ENCODE data around the gene NLK. TPM values are rescaled to one million over a fixed set of nuclear protein-coding genes. Genes with fewer than 3 reads are reported as not detected.
"Not testable (repeated sequence)": the region's sequence is repeated elsewhere in the genome, so short reads cannot be mapped to it uniquely, and the experiment has no call there.

NLK gene
- total and polyA plus RNA-seq, 2 donors (not counting 1 experiment from before 2014, with no cell fraction given): 12.7 to 24.8 TPM

GRCh38 chr17:28031174-28031573 lies 11.3 kb upstream of the NLK start:
- H3K27ac ChIP-seq (ENCODE audit: low read length in 2 of 2): no peak overlapping the region
- no peak overlapping the region for H3K27ac Mint-ChIP-seq
- no peak for DNase-seq
- no peak overlapping the region for H3K9ac ChIP-seq (ENCODE audit: low read length)
- H3K4me2 ChIP-seq (replicated peaks; ENCODE audit: low read depth, low read length, poor library complexity, severe bottlenecking): no peak overlapping the region
- no peaks in the 10 kb centered on the region for H3K4me1 Mint-ChIP-seq
- H3K27me3 ChIP-seq (replicated peaks in 1 of 4; ENCODE audit: control extremely low read depth in 1 of 4, control insufficient read depth in 3 of 4, insufficient read depth in 4 of 4, low read length in 3 of 4): peaks cover 0 to 2% (median 0%) of the 10 kb centered on the region in 4 experiments
- intact Hi-C loops (cut with micrococcal nuclease): no loop called here
- H3K9me3 Mint-ChIP-seq (ENCODE audit: insufficient read depth): no peaks in the 10 kb centered on the region
- WGBS (ENCODE audit: insufficient coverage): 100% methylated on average over 4 of the region's 6 CpGs
- H3K9me3 ChIP-seq (ENCODE audit: control extremely low read depth in 1 of 3, control insufficient read depth in 2 of 3, insufficient read depth in 1 of 3, low read length in 2 of 3): no peaks in the 10 kb centered on the region
- H3K4me1 ChIP-seq (ENCODE audit: control insufficient read depth in 2 of 2, insufficient read depth in 2 of 2, low read length in 2 of 2): no peaks in the 10 kb centered on the region
- H3K79me2 ChIP-seq (ENCODE audit: control insufficient read depth, insufficient read depth, low read length): no peaks in the 10 kb centered on the region
- ChIA-PET CTCF (no interaction called here), POLR2A (no interaction called here)
- no peak overlapping the region for H3K4me3 Mint-ChIP-seq
- no peaks in the 10 kb centered on the region for H3K36me3 ChIP-seq (replicated peaks in 1 of 2; ENCODE audit: control extremely low read depth in 1 of 2, control insufficient read depth in 1 of 2, extremely low read depth in 1 of 2, insufficient read depth in 2 of 2, low read length in 1 of 2)
- H3K27me3 Mint-ChIP-seq: no peaks in the 10 kb centered on the region
- no peak for ATAC-seq (ENCODE audit: low read depth)
- no peak overlapping the region for H3K4me3 ChIP-seq (ENCODE audit: control extremely low read depth in 1 of 5, extremely low read depth in 1 of 5, insufficient read depth in 1 of 5, low read depth in 2 of 5, low read length in 4 of 5)
- no peaks in the 10 kb centered on the region for H4K20me1 ChIP-seq (ENCODE audit: control insufficient read depth, insufficient read depth, low read length, poor library complexity, severe bottlenecking)
- TF ChIP-seq CTCF (IDR thresholded peaks at IDR 0.05) (no peak), EZH2 (IDR thresholded peaks at IDR 0.05; ENCODE audit: borderline replicate concordance, insufficient read depth, low read depth, low read length, poor library complexity, severe bottlenecking) (no peak)
- H2AFZ ChIP-seq (ENCODE audit: insufficient read depth, low read depth, low read length, poor library complexity, severe bottlenecking): no peak overlapping the region

DNA sequence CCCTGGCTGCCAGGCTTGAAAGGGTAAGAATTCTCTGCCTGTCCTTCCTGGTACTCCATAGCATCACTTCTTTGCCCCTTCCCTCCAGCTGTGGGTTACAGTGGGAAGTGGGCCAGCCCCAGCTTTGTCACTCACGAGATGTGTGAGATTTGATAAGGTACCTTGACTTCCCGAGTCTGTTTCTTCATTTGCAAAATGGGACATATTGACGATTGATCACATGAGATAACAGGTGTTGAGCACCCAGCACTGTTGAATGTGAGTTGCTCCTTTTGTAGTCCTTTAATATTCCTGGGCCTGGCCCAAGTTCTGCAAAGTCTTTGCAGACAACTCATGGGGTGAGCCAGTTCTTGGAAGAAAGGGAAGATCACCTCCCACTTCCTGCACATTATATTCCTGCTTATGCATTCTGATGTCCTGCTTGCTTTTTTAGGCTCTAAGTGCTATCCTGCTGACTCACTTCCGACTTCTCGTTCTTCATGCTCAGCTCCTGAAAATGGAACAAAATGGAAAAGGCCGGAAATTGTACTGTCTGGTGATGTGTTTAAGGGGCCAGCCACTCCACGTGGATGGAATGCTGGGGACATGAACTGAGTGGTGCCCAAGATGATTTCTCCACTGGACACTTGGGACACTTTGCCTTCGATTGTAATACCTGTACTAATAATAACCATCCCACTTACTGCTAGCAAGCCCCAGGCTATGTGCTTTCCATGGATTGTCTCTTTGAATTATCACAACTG lies 8.3 kb upstream of the NLK start:
- ChIA-PET POLR2A (no interaction called here), CTCF (no interaction called here)
- Histone ChIP-seq H3K9ac (ENCODE audit: low read length) (no peak overlapping the region), H3K9me3 (ENCODE audit: control extremely low read depth in 1 of 3, control insufficient read depth in 2 of 3, insufficient read depth in 1 of 3, low read length in 2 of 3) (no peaks in the 10 kb centered on the region), H3K4me3 (ENCODE audit: control extremely low read depth in 1 of 5, extremely low read depth in 1 of 5, insufficient read depth in 1 of 5, low read depth in 2 of 5, low read length in 4 of 5) (no peak overlapping the region), H3K79me2 (ENCODE audit: control insufficient read depth, insufficient read depth, low read length) (no peaks in the 10 kb centered on the region), H3K4me2 (replicated peaks; ENCODE audit: low read depth, low read length, poor library complexity, severe bottlenecking) (no peak overlapping the region), H3K36me3 (replicated peaks in 1 of 2; ENCODE audit: control extremely low read depth in 1 of 2, control insufficient read depth in 1 of 2, extremely low read depth in 1 of 2, insufficient read depth in 2 of 2, low read length in 1 of 2) (no peaks in the 10 kb centered on the region), H4K20me1 (ENCODE audit: control insufficient read depth, insufficient read depth, low read length, poor library complexity, severe bottlenecking) (no peaks in the 10 kb centered on the region), H3K4me1 (ENCODE audit: control insufficient read depth in 2 of 2, insufficient read depth in 2 of 2, low read length in 2 of 2) (no peaks in the 10 kb centered on the region), H3K27me3 (replicated peaks in 1 of 4; ENCODE audit: control extremely low read depth in 1 of 4, control insufficient read depth in 3 of 4, insufficient read depth in 4 of 4, low read length in 3 of 4) (no peaks in the 10 kb centered on the region), H3K27ac (ENCODE audit: low read length in 2 of 2) (no peak overlapping the region), H2AFZ (ENCODE audit: insufficient read depth, low read depth, low read length, poor library complexity, severe bottlenecking) (no peak overlapping the region)
- Mint-ChIP-seq H3K27me3 (no peaks in the 10 kb centered on the region), H3K27ac (no peak overlapping the region), H3K9me3 (ENCODE audit: insufficient read depth) (no peaks in the 10 kb centered on the region), H3K4me3 (no peak overlapping the region), H3K4me1 (no peaks in the 10 kb centered on the region)
- intact Hi-C loops (cut with micrococcal nuclease): no loop called here
- TF ChIP-seq CTCF (IDR thresholded peaks at IDR 0.05) (no peak), EZH2 (IDR thresholded peaks at IDR 0.05; ENCODE audit: borderline replicate concordance, insufficient read depth, low read depth, low read length, poor library complexity, severe bottlenecking) (no peak)
- DNase-seq (no peak), ATAC-seq (ENCODE audit: low read depth) (no peak)
- WGBS (ENCODE audit: insufficient coverage): 50% methylated on average over 7 of the region's 8 CpGs

GRCh38 chr17:28035452-28035851 lies 7.0 kb upstream of the NLK start:
- H3K9ac ChIP-seq (ENCODE audit: low read length); H3K27ac ChIP-seq (ENCODE audit: low read length in 2 of 2); CTCF ChIA-PET; H3K27me3 ChIP-seq (replicated peaks in 1 of 4; ENCODE audit: control extremely low read depth in 1 of 4, control insufficient read depth in 3 of 4, insufficient read depth in 4 of 4, low read length in 3 of 4); H3K9me3 Mint-ChIP-seq (ENCODE audit: insufficient read depth); H3K27me3 Mint-ChIP-seq; H3K4me1 Mint-ChIP-seq; intact Hi-C loops (cut with micrococcal nuclease); H3K4me3 ChIP-seq (ENCODE audit: control extremely low read depth in 1 of 5, extremely low read depth in 1 of 5, insufficient read depth in 1 of 5, low read depth in 2 of 5, low read length in 4 of 5); H3K79me2 ChIP-seq (ENCODE audit: control insufficient read depth, insufficient read depth, low read length); H2AFZ ChIP-seq (ENCODE audit: insufficient read depth, low read depth, low read length, poor library complexity, severe bottlenecking); H3K4me3 Mint-ChIP-seq; POLR2A ChIA-PET; DNase-seq; ATAC-seq (ENCODE audit: low read depth); H3K4me2 ChIP-seq (replicated peaks; ENCODE audit: low read depth, low read length, poor library complexity, severe bottlenecking); H3K36me3 ChIP-seq (replicated peaks in 1 of 2; ENCODE audit: control extremely low read depth in 1 of 2, control insufficient read depth in 1 of 2, extremely low read depth in 1 of 2, insufficient read depth in 2 of 2, low read length in 1 of 2); H3K4me1 ChIP-seq (ENCODE audit: control insufficient read depth in 2 of 2, insufficient read depth in 2 of 2, low read length in 2 of 2); H3K9me3 ChIP-seq (ENCODE audit: control extremely low read depth in 1 of 3, control insufficient read depth in 2 of 3, insufficient read depth in 1 of 3, low read length in 2 of 3); H3K27ac Mint-ChIP-seq; H4K20me1 ChIP-seq (ENCODE audit: control insufficient read depth, insufficient read depth, low read length, poor library complexity, severe bottlenecking): not testable (repeated sequence)
- WGBS (ENCODE audit: insufficient coverage): no CpG with 5 or more reads among the region's 4 CpGs

All from B cell (primary cell).